GM12872 (cell line): ENCODE results near the gene GNG4.
A peak's percentile ranks its signal among the peaks of the same experiment; 100 is the strongest.

Experiments used
- CTCF ChIP-seq: IDR thresholded peaks from 3 replicates; pipeline ENCODE4 v1.5.1; 2011; ENCODE audit warnings: low read depth, mild to moderate bottlenecking, low read length, moderate library complexity; ENCODE audit not compliant: insufficient read depth

Gene GNG4

DNA sequence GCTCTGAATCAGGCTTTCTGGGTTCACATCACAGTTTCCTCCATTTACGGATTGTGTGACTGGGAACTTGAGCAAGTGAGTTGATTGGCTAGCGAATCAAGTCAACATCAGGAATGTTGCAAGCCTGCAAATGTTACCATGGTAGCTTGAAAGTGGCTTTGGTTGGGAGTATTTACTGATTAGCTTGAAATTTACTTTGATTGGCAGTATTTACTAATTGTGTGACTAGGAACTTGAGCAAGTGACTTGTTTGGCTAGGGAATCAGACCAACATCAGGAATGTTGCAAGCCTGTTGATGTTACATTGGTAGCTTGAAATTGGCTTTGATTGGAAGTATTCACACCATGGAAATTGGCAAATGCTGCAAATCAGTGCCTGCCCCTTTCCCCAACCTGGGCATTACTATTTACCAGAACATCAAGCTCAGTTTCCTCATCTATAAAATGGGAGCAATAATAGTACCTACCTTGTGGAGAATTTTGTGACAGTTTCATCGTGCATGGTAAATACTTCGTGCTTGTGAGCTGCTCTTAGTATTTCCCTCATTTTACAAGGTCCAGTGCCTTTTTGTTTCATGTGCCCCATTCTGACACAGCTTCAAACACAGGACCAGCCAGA lies 122.3 kb downstream of the GNG4 start:
- TF ChIP-seq CTCF: no peak

DNA sequence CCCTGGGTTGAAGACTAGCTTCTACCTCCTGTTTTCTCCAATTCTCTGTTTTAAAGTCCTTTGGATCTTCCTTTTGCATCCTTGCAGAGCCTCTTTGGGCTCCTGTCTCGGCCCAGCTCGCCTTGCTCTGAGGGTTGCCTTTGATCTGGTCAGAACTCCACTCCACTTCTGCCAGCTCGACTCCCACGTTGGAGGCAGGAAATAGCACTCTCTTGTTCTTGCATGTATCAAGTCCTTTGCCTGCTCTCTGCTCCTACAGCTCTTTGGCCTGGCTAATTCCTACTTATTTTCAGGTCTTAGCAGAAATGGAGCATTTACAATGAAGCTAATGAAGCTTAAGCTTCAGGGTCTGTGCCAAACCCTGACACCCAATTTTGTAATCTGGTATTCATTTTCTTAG lies 124.3 kb downstream of the GNG4 start:
- no peak for TF ChIP-seq CTCF

DNA sequence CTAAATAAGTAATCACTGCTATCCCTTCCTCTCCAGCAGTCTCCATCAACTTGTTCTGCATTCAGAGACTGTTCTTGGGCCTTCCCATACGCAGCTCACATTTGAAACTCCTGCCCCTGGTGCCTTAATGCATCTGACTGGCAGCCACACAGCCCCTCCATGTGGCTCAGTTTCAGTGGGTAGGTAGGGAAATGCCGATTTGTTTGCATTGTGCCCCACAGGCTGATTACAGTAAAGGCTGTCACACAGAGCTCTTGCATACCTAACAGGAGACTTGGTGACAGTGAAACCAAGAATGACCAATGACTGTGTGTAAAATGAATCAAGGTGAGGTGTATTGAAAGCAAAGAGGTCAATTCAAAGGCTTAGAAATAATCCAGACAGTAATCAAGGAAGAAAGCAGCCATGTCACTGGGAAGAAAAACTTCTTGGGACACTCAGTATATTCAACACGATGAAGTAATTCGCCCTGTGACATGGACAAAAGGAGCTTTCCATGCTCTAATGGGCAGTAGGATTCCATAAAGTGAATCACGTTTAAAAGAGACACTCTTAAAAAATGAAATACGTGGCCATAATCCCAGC lies 132.6 kb downstream of the GNG4 start:
- no peak for TF ChIP-seq CTCF

GRCh38 chr1:235515844-235516512 lies 133.6 kb downstream of the GNG4 start:
- TF ChIP-seq CTCF: no peak

DNA sequence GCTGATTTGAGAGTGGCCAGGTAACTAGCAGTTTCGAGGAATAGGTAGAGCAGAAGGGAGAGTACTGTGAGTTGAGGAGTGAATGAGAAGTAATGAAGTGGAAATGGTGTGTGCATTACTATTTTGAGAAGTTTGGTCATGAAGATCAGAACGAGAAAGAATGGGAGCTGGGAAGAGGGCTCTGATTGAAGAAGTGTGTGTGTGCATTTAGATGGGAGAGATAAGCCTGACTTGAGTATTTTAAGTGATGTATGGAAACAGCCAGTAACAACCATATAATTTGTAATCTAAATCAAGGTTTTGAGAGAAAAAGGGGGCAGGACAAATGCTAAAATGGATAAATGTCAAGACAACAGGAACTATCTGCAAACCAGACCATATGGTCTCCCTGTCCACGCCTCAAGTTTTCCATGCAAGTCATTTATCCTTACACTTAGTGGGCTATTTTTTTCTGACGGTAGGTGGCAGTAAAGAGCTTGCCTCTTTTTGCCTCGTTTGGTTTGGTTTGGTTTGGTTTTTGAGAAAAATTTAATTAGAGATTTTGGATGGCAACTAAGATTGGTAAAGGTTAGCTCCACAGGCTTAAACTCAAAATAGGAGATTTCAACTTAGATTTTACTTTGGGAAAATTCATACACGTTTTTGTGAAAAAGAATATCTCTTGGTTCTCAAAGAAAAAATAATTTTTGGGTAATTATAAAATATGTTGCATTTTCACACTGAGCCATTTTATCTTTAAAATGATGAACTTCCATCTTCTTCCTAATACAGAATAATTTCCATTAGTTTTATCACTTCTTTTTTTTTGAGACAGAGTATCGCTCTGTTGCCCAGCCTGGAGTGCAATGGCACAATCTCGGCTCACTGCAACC lies 135.9 kb downstream of the GNG4 start:
- peak; percentile 81 for TF ChIP-seq CTCF

- TF ChIP-seq CTCF: 0 out of 3 replicates have a peak, but pooled peaks have one; percentile 16
Observed at GRCh38 chr1:235511470-235512240, 137.9 kb downstream of the GNG4 start.

- no peak for TF ChIP-seq CTCF
Observed at GRCh38 chr1:235510823-235511222, 138.8 kb downstream of the GNG4 start.
